ENCODE measurements around the gene HES3. TPM values are rescaled to one million over a fixed set of nuclear protein-coding genes. Genes with fewer than 3 reads are reported as not detected.
A peak's percentile ranks its signal among the peaks of the same experiment; 100 is the strongest.

HES3 gene
- total RNA-seq, 2 experiments from 2014 or later = not detected

- CTCF ChIA-PET (ENCODE audit: unreplicated experiment) = no interaction called here
- no peaks in the 10 kb centered on the region for H3K9me3 ChIP-seq (ENCODE audit: low read length)
- no peak for DNase-seq (ENCODE audit: low spot score)
- no peaks in the 10 kb centered on the region for H3K79me2 ChIP-seq (ENCODE audit: insufficient read depth, low read depth, low read length)
- POLR2A ChIA-PET = no interaction called here
- intact Hi-C loops (cut with micrococcal nuclease; ENCODE audit: unreplicated experiment) = no loop called here
- no peaks in the 10 kb centered on the region for H4K20me1 ChIP-seq (ENCODE audit: insufficient read depth, low read length)
- H3K9me2 ChIP-seq (ENCODE audit: insufficient read depth, low read length) = no peaks in the 10 kb centered on the region
- TF ChIP-seq CTCF (conservative IDR thresholded peaks at IDR 0.05; ENCODE audit: low read length) (peak; percentile 29; the same call in 1 of the 2 replicates), EZH2phosphoT487 (IDR thresholded peaks at IDR 0.05; ENCODE audit: borderline replicate concordance, low read depth, low read length) (no peak)
- no peaks in the 10 kb centered on the region for H3K36me3 ChIP-seq (ENCODE audit: insufficient read depth, low read length)
- no peak overlapping the region for H3K4me3 ChIP-seq (ENCODE audit: low read depth, low read length, poor library complexity, severe bottlenecking)
- no peak overlapping the region for H3K27ac ChIP-seq (ENCODE audit: low read depth, low read length, poor library complexity, severe bottlenecking)
- H3K4me1 ChIP-seq (ENCODE audit: insufficient read depth, low read length, poor library complexity, severe bottlenecking) = no peaks in the 10 kb centered on the region
- H2AFZ ChIP-seq (ENCODE audit: low read length) = no peak overlapping the region
- H3K4me2 ChIP-seq (ENCODE audit: low read length) = no peak overlapping the region
- BruUV-seq (replicated peaks) = no TSS peak
These were observed 28.9 kb downstream of the HES3 start for GRCh38 chr1:6272868-6273267.

GRCh38 chr1:6273380-6273891, 29.5 kb downstream of the HES3 start:
- H3K4me1 ChIP-seq (ENCODE audit: insufficient read depth, low read length, poor library complexity, severe bottlenecking) = no peaks in the 10 kb centered on the region
- no peaks in the 10 kb centered on the region for H3K9me2 ChIP-seq (ENCODE audit: insufficient read depth, low read length)
- CTCF ChIA-PET (ENCODE audit: unreplicated experiment) = no interaction called here
- H2AFZ ChIP-seq (ENCODE audit: low read length) = no peak overlapping the region
- TF ChIP-seq EZH2phosphoT487 (IDR thresholded peaks at IDR 0.05; ENCODE audit: borderline replicate concordance, low read depth, low read length) (no peak), CTCF (conservative IDR thresholded peaks at IDR 0.05; ENCODE audit: low read length) (no peak)
- H3K4me3 ChIP-seq (ENCODE audit: low read depth, low read length, poor library complexity, severe bottlenecking) = no peak overlapping the region
- H3K4me2 ChIP-seq (ENCODE audit: low read length) = no peak overlapping the region
- no peaks in the 10 kb centered on the region for H3K79me2 ChIP-seq (ENCODE audit: insufficient read depth, low read depth, low read length)
- intact Hi-C loops (cut with micrococcal nuclease; ENCODE audit: unreplicated experiment) = no loop called here
- no peaks in the 10 kb centered on the region for H4K20me1 ChIP-seq (ENCODE audit: insufficient read depth, low read length)
- BruUV-seq (replicated peaks) = no TSS peak
- H3K36me3 ChIP-seq (ENCODE audit: insufficient read depth, low read length) = no peaks in the 10 kb centered on the region
- no peaks in the 10 kb centered on the region for H3K9me3 ChIP-seq (ENCODE audit: low read length)
- POLR2A ChIA-PET = interaction anchor here (0.5 kb wide), 1 partner anchor 89 kb away, joined by 3 read pairs; no protein-coding TSS in a partner anchor
- H3K27ac ChIP-seq (ENCODE audit: low read depth, low read length, poor library complexity, severe bottlenecking) = no peak overlapping the region
- DNase-seq (ENCODE audit: low spot score) = no peak

- no TSS peak for BruUV-seq (replicated peaks)
- Histone ChIP-seq H4K20me1 (ENCODE audit: insufficient read depth, low read length) (no peaks in the 10 kb centered on the region), H3K4me1 (ENCODE audit: insufficient read depth, low read length, poor library complexity, severe bottlenecking) (no peaks in the 10 kb centered on the region), H3K9me2 (ENCODE audit: insufficient read depth, low read length) (no peaks in the 10 kb centered on the region), H3K9me3 (ENCODE audit: low read length) (no peaks in the 10 kb centered on the region), H3K27ac (ENCODE audit: low read depth, low read length, poor library complexity, severe bottlenecking) (no peak overlapping the region), H2AFZ (ENCODE audit: low read length) (no peak overlapping the region), H3K4me2 (ENCODE audit: low read length) (no peak overlapping the region), H3K79me2 (ENCODE audit: insufficient read depth, low read depth, low read length) (no peaks in the 10 kb centered on the region), H3K36me3 (ENCODE audit: insufficient read depth, low read length) (no peaks in the 10 kb centered on the region), H3K4me3 (ENCODE audit: low read depth, low read length, poor library complexity, severe bottlenecking) (no peak overlapping the region)
- ChIA-PET POLR2A (interaction anchor here (0.5 kb wide), 1 partner anchor 88 kb away, joined by 3 read pairs; no protein-coding TSS in a partner anchor), CTCF (ENCODE audit: unreplicated experiment) (no interaction called here)
- intact Hi-C loops (cut with micrococcal nuclease; ENCODE audit: unreplicated experiment) = no loop called here
- no peak for DNase-seq (ENCODE audit: low spot score)
- TF ChIP-seq EZH2phosphoT487 (IDR thresholded peaks at IDR 0.05; ENCODE audit: borderline replicate concordance, low read depth, low read length) (no peak), CTCF (conservative IDR thresholded peaks at IDR 0.05; ENCODE audit: low read length) (no peak)
These were observed 30.1 kb downstream of the HES3 start for GRCh38 chr1:6274102-6274501.
